DMS53 (cell line): ENCODE data around the gene ZG16B.
A peak's percentile ranks its signal among the peaks of the same experiment; 100 is the strongest.

ENCODE experiments used
- DNase-seq: peaks from one replicate; lab custom pipeline; 2025; lab: John Stamatoyannopoulos, UW

ZG16B gene, protein sequence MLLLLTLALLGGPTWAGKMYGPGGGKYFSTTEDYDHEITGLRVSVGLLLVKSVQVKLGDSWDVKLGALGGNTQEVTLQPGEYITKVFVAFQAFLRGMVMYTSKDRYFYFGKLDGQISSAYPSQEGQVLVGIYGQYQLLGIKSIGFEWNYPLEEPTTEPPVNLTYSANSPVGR

DNA sequence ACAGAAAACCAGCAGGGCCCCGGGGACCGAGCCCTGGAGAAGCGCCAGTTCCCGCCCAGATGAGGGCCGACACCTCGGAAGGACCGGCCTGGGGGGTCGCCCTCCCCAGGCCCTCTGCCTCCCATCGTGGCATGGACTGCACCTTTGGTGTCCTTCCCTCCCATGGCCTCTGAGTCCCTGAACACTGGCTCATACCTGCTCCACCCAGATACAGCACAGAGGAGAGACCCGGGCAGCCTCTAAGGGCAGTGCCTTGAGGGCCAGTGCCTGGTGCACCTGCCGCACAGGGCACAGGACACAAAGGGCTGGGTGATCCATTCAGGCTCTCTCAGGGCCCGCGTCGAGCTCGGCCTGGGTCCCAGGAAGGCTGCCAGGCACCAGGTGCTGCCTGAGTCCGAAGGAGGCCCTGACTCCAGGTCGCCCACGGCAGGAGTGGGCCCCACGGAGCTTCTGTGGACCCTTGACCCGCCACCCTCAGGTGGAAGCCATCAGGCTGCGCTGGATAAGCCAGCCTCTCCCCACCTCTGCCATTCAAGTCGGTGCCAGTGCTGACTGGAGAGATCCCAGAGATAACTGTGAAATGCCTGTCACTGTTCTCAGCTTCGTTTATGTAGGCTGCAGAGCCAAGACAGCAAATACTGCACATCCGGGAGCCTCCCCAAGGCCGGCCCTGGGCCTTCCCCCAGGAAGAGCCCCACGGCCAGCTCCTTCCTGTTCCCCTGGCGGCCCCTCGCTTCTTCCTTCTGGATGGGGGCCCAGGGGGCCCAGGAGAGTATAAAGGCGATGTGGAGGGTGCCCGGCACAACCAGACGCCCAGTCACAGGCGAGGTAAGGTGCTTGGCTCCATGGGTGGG, at the start of gene ZG16B:
Gene ZG16B, plus strand, starts transcription at position 803 of the 854 bp plus-strand sequence. CDS start 139 bp downstream, outside the sequence.
- peak; percentile 81 for DNase-seq

DNA sequence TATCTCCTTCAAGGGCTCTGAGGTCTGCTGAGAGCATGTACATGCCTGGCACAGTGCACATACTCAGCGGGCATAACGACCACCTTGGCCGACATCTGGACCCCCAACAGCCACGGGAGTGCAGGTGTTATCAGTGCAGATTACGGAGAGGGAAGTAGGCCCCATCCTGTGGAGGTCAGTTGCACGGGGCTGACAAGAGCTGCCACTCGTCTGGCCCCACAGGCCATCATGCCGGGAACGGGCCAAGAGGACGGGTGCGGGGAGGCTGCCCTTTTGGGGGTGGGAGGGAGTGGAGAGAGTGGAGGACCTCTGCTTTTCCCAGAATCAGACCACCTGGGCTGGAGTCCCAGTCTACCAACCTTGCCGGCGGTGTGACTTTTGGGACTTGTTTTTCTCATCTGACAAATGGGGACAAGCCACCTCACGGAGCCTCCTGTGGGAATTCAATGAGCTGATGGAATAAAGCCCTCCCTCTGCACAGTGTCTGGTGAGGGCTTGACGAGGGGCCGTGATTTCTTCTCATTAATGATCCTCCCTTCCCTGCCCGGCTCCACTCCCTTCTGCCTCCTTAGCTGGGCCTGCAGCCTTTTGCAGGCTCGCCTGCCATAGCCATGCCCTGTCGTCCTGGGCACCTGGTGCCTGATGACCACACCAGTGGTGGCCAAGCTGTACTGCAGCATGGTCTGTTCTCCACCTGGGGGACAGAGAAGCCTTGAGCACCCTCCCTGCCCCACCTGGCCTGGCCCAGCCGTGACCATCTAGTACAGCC, 47.3 kb upstream of the ZG16B start:
- peak; percentile 38 for DNase-seq

DNA sequence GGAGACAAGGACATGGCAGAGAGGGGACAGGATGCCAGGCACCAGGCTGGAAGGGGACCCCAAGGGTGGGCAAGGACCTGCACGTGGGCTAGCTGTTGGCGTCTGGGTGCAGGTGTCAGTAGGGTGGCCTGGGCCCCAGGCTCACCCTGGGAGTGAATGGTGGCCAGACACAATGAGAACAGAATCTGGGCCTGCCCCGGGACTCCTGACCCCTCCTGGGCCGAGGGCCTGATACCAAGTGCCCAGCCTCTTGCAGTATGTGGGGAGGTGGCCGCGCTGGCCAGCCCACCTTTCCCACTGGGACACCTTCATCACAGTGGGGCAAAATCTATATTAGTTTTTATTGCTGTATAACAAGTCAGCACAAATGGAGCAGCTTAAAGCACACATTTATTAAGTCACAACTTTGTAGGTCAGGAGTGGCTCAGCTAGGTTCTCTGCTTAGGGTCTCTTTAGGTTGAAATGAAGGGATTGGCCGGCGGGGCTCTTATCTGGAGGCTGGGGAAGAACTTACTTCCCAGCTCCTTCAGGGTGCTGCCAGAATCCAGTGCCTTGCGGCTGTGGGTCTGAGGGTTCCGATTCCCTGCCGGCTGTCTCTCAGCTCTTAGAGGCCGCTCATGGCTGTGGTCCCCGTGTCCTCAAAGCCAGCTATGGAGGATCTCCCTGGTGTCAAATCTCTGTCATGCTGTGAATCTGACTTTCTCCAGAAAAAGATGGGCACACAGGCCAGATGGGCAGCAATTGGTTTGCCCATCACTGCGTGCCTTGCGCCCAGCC, 46.3 kb upstream of the ZG16B start:
- DNase-seq: no peak

DNA sequence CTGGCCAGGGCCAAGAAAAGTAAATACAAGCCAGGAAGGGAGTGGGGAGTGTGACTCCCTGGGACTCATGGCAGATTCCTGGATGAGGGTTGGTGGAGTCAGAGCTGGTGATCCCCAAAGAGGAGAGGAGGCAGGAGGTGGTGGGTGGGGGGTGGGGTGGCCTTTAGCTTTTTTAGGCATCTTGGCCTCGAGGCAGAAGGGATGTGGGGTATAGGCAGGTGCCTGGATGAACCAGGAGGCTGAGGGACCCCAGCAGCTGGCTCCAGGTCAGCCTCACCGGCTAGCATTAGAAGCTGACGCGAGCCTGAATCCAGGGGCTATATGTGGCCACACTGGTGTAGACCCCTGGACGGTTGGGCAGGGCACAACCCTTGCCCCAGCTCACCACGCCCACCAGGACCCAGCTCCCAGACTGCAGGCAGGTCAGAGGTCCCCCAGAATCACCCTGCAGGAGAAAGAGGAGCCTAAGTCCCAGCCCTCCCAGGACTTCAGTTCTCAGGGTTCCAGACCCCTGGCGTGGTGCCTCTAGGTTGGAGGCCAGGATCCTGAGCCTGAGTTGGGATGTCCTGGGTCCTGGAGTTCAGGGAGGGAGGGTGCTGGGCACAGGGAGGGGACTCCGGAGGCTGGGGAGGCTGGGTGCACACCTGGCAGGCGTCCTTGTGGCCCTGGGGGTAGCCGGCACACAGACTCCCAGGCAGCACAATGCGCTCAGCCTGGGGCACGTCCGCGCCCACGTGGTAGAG, 45.6 kb upstream of the ZG16B start:
- DNase-seq: no peak

DNA sequence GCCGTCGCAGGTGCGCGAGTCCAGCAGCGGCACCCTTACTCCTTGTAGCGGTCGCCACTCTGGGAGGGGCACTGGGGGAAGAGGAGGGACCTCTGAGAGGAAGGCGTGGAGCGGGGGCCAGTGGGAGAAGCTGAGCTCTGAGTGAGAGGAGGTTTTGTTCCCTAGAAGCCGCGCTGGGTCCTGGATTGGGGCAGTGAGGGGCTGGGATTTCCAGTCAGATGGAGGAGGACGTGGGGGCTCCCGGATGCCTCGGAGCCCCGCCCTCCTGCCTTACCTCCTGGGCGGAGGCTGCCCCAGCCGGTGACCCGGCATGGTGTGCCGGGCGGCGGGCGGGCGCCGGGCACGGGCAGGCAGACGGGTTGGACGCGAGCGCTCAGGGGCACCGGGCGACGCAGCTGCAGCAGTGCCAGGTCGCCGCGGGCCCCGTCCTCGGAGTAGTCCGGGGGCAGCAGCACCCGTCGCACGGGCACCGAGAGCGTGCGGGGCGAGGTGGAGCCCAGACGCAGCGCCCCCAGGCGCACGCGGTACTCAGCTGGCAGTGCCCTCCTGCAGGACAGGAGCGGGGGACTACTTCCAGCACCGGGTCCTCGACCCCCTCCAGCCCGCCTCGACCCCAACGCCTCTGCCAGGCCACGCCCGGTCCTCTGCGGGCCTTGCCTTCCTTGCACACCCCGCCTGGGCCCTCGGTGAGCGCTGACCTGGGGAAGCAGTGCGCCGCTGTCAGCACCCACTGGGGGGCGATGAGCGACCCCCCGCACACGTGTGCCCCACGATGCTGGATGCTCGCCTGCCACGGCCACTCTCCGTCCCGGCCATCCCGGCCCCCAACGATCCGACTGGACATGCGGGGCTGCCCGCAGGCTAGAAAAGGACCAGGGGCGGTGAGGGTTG, 44.8 kb upstream of the ZG16B start:
- peak; percentile 72 for DNase-seq

DNA sequence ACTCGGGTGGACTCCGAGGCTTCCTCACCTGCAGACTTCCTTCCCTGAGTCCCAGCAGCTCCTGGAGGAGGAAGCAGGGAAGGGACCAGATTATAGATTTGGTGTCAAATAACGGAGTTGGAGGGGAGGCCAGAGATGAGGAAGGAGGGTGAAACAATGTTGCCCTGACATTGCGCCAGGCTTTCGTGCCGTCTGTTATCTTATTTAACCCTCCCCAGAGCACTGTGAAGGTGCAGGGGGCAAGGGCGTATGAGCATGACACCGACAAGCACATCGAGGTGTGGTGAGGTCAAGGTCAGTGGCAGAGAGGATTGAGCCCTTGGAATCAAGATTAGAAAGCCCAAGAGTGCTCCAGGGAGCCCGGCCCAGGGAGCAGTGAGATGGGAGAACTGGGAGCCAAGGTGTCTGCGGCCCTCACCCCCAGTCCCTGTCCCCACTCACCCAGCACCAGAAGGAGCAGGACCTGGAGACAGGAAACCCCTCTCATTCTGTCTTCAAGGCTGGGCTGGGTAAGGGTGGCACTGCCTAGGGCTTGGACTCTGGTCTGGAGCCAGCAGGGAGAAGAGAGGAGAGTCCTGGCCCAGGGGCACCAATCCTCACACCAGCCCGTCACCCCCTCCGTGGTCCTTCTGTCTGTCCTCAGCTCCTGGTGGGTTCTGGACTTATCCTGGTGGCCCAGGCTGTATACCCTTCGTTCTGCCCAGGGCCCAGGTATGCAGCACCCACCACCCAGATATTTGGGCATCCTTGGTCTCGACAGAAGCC, 43.9 kb upstream of the ZG16B start:
- DNase-seq: peak; percentile 28

DNA sequence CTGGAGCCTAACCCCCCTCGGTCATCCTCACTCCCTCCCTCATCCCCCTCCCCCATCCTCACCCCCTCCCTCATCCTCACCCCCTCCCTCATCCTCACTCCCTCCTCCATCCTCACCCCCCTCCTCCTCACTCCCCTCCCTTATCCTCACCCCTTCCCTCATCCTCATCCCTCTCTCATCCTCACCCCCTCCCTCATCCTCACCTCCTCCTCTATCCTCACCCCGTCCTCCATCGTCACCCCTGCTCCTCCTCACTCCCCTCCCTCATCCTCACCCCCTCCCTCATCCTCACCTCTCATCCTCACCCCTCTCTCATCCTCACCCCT, 43.3 kb upstream of the ZG16B start:
- DNase-seq: no peak

DNA sequence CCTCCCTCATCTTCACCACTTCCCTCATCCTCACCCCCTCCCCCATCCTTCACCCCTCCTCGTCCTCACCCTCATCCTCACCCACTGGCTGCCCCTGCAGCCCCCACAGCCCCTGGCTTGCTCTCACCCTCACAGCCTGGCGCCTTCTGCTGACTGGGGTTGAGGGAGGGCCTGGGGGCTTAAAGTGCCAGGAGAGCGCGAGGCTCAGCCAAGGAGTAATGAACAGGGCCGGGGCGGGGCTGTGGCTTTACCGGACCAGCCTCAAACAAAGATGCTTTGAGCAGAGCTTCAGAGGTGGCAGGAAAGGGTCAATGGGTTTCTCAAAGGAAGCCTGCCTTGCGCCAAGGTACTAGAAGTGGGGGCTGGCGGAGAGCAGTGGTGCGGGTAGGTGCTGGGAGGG, 42.7 kb upstream of the ZG16B start, which contains the start of gene PRSS33:
Gene PRSS33, minus strand, starts transcription at position 155 of the 400 bp plus-strand sequence. CDS start 1,013 bp downstream, outside the sequence.
- DNase-seq: no peak

DNA sequence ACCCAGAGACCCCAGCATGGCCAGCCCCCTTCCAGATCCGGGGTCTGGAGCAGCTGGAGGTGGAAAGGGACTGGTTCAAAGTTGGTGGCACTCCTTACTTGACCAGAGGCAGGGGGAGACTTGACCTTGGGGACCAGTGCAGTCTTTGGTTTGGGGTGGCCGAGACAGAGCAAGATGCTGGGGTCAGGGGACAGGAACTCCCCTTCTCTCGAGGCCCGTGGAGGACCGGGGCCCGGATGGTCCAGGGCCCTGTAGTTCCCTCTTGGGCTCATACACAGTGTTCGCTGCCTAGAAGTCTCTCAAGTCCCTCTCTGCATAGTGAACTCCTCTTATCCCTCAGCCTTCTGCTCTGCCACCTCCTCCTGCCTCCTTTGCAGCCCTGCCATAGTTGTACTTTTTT, 42.1 kb upstream of the ZG16B start:
- DNase-seq: no peak

DNA sequence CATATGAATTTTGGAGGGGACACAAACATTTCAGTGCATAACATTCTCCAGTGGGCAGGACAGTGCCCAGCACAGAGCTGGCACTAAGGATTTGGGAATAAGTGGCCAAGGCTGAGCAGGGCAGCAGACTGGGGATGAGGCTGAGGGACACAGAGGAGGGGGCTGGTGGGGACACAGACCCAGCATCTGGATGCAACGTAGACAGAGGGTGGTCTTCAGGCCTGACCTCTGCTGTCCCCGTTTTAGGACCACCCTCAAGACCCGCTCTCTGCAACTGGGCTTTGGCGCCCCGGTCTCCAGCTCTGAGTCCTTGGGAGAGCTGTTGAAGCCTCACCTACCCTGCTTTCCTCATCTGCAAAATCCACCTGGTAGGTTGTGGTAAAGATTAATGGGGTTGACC, 39.5 kb upstream of the ZG16B start:
- DNase-seq: no peak

DNA sequence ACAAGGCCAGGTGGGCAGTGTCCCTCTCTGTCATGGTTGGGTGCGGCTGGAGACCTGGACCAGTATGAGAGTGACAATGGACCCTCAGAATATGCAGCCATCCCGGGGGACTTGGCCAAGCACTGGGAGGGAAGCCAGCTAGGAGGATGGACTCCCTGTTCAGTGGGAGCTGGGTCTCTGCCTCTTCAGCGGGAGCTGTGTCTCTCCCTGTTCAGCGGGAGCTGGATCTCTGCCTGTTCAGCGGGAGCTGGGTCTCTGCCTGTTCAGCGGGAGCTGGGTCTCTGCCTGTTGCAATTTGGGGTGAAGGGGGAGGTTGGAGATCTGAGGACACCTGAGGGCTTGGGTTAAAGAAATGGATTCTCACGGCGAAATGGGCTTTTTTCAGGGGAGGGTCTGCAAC, 38.9 kb upstream of the ZG16B start:
- DNase-seq: no peak

DNA sequence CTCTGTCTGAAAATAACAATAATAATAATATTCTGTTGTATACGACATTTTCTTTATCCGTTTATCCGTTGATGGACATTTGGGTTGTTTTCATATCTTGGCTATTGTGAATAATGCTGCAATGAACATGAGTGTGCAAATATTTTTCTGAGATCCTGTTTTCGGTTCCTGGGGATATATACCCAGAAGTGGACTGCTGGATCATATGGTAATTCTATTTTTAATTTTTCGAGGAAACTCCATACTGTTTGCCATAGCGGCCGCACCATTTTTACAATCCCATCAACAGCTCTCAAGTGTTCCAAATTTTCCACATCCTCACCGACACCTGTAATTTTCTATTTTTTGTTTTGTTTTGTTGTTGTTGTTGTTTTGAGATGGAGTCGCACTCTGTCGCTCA, 37.2 kb upstream of the ZG16B start:
- DNase-seq: no peak

DNA sequence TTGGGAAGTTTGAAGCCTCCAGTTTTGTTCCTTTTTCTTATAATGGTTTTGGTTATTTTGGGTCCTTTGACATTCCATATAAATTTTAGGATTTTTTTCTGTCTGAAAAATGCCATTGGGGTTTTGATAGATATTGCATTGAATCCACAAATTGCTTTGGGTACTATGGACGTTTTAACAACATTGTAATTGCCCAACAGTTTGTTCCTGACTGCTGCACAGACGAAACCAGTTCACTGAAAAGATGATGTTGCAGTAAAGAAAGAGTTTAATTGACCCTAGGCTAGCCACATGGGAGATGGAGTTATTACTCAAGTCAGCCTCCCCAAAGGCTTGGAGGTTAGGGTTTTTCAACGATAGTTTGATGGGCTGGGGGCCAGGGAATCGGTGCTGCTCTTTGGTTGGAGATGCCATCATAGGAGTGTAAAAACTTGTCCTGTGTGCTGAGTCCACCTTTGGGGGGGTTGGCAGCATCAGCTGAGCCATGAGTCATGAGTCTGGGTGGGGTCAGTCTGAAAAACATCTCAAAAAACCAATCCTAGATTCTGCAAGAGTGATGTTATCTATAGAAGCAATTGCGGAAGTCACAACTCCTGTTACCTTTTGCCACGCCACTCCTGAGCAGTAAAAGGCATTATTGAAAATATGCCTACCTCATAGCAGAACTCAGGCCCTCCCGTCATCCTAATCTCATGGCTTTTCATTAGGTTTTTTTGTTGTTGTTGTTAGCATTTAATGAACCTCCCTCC, 34.5 kb upstream of the ZG16B start:
- no peak for DNase-seq

DNA sequence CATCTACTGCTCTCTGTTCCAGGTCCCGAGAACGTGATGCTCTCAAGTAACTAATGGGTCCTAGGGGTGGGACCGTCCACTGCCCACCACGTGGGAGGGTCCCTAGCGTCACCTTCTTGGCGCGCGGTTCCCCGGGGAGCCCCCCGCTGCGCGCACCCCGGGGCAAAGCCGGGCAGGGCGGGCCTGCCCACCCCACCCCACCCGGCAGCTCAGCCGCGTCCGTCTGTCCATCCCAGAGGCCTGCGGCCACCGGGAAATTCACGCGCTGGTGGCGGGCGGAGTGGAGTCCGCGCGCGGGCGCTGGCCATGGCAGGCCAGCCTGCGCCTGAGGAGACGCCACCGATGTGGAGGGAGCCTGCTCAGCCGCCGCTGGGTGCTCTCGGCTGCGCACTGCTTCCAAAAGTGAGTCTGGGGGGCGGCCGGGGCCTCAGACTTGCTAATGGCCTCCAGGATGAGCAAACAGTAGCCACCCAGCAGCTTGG, 31.3 kb upstream of the ZG16B start:
- DNase-seq: no peak

DNA sequence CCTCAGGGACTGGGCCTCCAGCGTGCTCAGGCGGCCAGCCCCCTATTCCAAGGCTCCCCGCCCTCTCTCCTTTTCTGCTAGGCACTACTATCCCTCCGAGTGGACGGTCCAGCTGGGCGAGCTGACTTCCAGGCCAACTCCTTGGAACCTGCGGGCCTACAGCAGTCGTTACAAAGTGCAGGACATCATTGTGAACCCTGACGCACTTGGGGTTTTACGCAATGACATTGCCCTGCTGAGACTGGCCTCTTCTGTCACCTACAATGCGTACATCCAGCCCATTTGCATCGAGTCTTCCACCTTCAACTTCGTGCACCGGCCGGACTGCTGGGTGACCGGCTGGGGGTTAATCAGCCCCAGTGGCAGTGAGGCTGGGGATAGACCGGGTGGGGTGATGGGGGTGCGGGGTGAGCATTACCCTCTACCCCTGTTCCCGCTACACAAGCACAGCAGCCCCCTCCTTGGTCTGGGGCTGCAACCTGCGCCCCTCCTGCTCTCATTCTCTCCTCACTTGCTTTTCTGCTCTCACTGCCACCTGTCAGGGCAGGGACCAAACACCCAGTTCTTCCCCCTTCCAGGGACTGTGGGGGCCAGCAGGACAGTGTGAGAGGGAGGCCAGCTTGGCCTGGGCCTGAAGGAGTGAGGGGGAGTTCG, 30.8 kb upstream of the ZG16B start:
- no peak for DNase-seq

DNA sequence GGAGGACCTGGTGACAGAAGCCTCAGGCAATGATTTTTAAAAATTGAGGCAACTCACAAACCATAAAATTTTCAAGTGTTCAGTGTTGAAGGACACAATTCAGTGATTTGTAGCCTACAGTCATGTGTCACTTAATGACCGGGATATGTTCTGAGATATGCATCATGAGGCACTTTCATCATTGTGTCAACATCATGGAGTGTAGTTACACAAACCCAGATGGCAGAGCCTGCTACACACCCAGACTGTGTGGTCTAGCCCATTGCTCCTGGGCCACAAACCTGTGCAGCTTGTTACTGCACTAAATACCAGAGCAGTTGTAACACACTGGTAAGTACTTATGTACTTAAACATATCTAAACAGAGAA, 30.3 kb upstream of the ZG16B start:
- DNase-seq: peak; percentile 94

DNA sequence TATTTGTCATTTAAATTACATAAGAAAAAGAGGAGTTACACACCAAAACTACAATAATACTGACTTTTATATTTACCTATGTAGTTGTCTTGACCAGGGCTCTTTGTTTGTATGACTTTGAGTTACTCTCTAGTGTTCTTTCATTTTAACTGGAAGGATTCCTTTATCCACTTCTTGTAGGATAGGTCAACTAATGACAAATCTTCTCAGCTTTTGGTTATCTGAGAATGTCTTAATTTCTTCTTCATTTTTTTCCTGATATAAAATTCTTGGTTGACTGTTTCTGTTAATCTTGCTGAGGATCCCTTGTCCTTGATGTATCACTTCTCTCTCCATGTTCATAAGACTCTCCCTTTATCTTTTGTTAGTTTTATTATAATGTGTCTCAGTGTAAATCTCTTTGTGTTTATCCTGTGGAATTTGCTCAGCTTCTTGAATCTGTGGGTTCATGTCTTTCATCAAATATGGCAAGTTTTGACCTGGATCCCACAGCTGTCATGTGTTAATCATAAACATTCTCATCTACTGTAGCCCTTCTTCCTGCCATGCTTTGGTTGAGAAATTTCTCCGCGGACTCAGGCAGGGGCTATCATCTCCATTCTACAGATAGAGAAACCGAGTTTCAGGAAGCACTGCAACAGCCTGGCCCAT, 26.4 kb upstream of the ZG16B start:
- DNase-seq: no peak

DNA sequence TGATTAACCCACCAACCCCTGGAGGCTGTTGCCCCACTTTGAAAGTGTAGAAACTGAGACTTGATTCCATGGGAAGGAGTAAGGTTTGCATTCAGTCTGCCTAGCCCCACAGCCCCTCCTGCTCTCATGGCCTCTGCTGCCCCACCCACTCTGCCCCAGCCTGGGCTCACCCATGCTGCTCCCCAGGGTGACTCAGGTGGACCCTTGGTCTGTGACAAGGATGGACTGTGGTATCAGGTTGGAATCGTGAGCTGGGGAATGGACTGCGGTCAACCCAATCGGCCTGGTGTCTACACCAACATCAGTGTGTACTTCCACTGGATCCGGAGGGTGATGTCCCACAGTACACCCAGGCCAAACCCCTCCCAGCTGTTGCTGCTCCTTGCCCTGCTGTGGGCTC, 25.4 kb upstream of the ZG16B start:
- DNase-seq: no peak
